Muscle layer of duodenum (tissue), 2 donors: ENCODE results near the gene E2F7.
"Not testable (repeated sequence)": the region's sequence is repeated elsewhere in the genome, so short reads cannot be mapped to it uniquely, and the experiment has no call there.

Source experiments
- H3K27ac ChIP-seq: one replicate; pipeline ENCODE4 v1.7.0; 2013; ENCODE audit warnings: mild to moderate bottlenecking, low read length
- H3K27me3 ChIP-seq: one replicate; pipeline ENCODE4 v1.7.0; 2013; ENCODE audit warnings: low read depth, mild to moderate bottlenecking, control low read depth, low read length
- H3K36me3 ChIP-seq, 2 donors: one replicate each; pipeline ENCODE4 v1.7.0; 2013; ENCODE audit warnings: low read length in 2 of 2, control low read depth in 1 of 2, mild to moderate bottlenecking in 1 of 2; ENCODE audit not compliant: insufficient read depth in 2 of 2, control insufficient read depth in 1 of 2
- H3K4me1 ChIP-seq, 2 donors: one replicate each; pipeline ENCODE4 v1.7.0; 2013; ENCODE audit warnings: low read length in 2 of 2, mild to moderate bottlenecking in 2 of 2, control low read depth in 1 of 2, moderate library complexity in 1 of 2; ENCODE audit not compliant: insufficient read depth in 2 of 2, control insufficient read depth in 1 of 2
- H3K4me3 ChIP-seq, 2 donors: one replicate each; pipeline ENCODE4 v1.7.0; 2013; ENCODE audit warnings: low read length in 2 of 2, low read depth in 1 of 2, mild to moderate bottlenecking in 1 of 2
- H3K9me3 ChIP-seq, 2 donors: one replicate each; pipeline ENCODE4 v1.7.0; 2013; ENCODE audit warnings: low read length in 2 of 2, control low read depth in 1 of 2, mild to moderate bottlenecking in 1 of 2; ENCODE audit not compliant: control insufficient read depth in 1 of 2
- donor health status: healthy.

The E2F7 gene

DNA sequence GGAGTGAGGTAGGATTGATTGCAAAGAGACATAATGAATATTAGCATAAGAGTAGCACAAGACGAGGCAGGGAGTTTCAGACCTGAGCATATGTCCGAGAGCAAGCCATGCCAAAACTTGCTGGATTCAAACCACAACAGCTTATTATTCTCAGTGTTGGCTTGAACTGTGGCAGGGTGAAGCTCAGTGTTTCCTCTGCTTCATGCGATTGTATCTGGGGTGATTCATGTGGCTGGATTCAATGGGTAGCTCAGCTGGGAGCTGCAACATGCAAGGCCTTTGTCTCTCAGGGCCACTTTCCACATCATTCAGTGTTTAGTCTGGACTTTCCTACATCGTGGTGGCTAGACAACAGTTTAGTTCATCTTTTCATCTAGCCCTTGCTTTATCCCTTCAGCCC, 22.1 kb upstream of the E2F7 start:
- no peaks in the 10 kb centered on the region for H3K9me3 ChIP-seq
- H3K4me1 ChIP-seq, result no peaks in the 10 kb centered on the region
- H3K36me3 ChIP-seq, result no peaks in the 10 kb centered on the region
- H3K27ac ChIP-seq, result no peak overlapping the region
- no peaks in the 10 kb centered on the region for H3K27me3 ChIP-seq
- no peak overlapping the region for H3K4me3 ChIP-seq

GRCh38 chr12:77082021-77082420, 16.7 kb upstream of the E2F7 start:
- Histone ChIP-seq H3K36me3 (no peaks in the 10 kb centered on the region), H3K9me3 (no peaks in the 10 kb centered on the region), H3K4me3 (no peak overlapping the region), H3K27me3 (no peaks in the 10 kb centered on the region), H3K27ac (no peak overlapping the region), H3K4me1 (no peaks in the 10 kb centered on the region)

GRCh38 chr12:77079631-77080030, 14.3 kb upstream of the E2F7 start:
- H3K4me3 ChIP-seq, result no peak overlapping the region
- no peaks in the 10 kb centered on the region for H3K4me1 ChIP-seq
- no peaks in the 10 kb centered on the region for H3K36me3 ChIP-seq
- H3K9me3 ChIP-seq, result no peaks in the 10 kb centered on the region
- H3K27me3 ChIP-seq, result no peaks in the 10 kb centered on the region
- no peak overlapping the region for H3K27ac ChIP-seq

GRCh38 chr12:77078231-77078630, 12.9 kb upstream of the E2F7 start:
- no peaks in the 10 kb centered on the region for H3K36me3 ChIP-seq
- H3K27me3 ChIP-seq, result no peaks in the 10 kb centered on the region
- no peaks in the 10 kb centered on the region for H3K9me3 ChIP-seq
- H3K27ac ChIP-seq, result no peak overlapping the region
- no peak overlapping the region for H3K4me3 ChIP-seq
- H3K4me1 ChIP-seq, result no peaks in the 10 kb centered on the region

- Histone ChIP-seq H3K9me3 (no peaks in the 10 kb centered on the region), H3K4me1 (no peaks in the 10 kb centered on the region), H3K4me3 (no peak overlapping the region), H3K36me3 (no peaks in the 10 kb centered on the region), H3K27me3 (no peaks in the 10 kb centered on the region), H3K27ac (no peak overlapping the region)
These were observed 11.5 kb upstream of the E2F7 start for GRCh38 chr12:77076886-77077285.

DNA sequence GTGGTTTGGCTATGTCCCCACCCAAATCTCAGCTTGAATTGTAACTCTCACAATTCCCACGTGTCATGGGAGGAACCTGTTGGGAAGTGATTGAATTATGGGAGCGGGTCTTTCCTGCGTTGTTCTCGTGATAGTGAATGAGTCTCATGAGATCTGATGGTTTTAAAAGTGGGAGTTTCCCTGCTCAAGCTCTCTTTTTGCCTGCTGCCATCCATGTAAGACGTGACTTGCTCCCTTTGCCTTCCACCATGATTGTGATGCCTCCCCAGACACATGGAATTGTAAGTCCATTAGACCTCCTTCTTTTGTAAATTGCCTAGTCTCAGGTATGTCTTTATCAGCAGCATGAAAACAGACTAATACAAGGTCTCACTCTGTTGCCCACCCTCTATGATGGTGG, 8.5 kb upstream of the E2F7 start:
- not testable (repeated sequence) for H3K9me3 ChIP-seq

DNA sequence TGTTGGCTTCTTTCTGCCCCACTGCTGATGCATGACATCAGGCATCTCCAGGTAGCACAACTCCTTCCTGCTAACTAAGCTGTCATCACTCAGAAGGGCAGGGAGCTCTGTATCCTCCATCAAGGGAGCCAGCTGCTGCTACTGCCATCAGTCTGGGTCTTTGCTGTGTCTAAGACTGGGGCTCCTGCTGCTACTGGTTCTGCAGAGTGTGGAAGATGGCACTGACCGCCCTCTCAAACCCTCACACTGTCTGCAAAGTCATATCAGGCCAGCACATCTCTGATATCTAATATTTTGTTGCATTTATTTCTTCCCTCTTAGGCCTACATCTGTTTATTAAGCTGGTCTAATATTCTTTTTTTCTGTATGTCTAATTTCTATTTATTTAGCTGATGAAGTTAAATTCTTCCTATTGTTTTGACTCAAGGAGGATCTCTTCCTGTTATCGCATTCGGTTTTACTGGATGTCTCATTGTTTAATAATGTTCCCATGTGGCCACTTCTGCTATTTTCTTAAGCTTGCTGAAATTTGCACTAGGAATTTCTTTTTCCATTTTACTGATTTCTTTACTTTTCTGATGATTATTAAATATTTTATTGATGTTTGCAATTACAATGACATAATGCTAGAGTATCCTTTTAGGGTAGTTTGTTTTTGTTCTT, 7.6 kb upstream of the E2F7 start:
- no peaks in the 10 kb centered on the region for H3K9me3 ChIP-seq
- H3K4me1 ChIP-seq, result no peaks in the 10 kb centered on the region
- no peak overlapping the region for H3K4me3 ChIP-seq

More for the DNA sequence above, 8.5 kb upstream of the E2F7 start:
- H3K27ac ChIP-seq, H3K4me3 ChIP-seq, H3K36me3 ChIP-seq, H3K27me3 ChIP-seq, H3K4me1 ChIP-seq: not testable (repeated sequence)

DNA sequence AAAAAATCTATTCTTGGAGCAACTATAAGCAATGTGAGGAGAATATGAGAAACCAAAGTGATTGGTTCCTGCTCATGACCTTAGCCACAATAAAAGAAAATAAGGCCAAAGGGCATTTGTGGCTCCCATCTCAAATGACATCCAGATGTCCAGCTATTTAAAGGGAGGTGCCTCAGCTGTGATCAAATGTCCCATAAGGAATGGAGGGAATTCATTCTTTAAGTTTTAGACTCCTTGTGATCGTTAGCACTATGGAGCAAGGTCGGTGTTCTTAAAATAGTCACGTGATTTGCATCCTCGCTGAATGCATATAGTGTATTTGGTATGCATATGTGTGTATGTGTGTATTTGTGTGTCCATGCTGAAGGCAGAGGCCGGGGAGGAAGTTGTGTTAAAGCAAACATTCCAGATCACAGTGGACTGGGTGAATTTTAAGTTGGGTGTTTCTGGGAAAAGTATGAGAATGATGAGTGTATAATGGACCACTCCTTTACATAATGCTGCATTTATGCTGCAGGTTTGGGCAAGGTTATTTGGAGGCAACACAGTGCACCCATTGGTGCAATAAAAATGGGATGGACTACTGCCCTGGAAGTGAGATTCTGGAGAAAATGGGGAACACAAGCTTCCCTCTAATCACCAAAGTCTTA, 5.6 kb upstream of the E2F7 start:
- Histone ChIP-seq H3K27ac (no peak overlapping the region), H3K36me3 (no peaks in the 10 kb centered on the region), H3K4me1 (no peaks in the 10 kb centered on the region), H3K9me3 (no peaks in the 10 kb centered on the region), H3K4me3 (no peak overlapping the region), H3K27me3 (no peaks in the 10 kb centered on the region)

More for the DNA sequence above, 7.6 kb upstream of the E2F7 start:
- H3K36me3 ChIP-seq, result no peaks in the 10 kb centered on the region
- no peaks in the 10 kb centered on the region for H3K27me3 ChIP-seq
- no peak overlapping the region for H3K27ac ChIP-seq

GRCh38 chr12:77070382-77070781, 5.0 kb upstream of the E2F7 start:
- no peaks in the 10 kb centered on the region for H3K9me3 ChIP-seq
- H3K27me3 ChIP-seq, result no peaks in the 10 kb centered on the region

DNA sequence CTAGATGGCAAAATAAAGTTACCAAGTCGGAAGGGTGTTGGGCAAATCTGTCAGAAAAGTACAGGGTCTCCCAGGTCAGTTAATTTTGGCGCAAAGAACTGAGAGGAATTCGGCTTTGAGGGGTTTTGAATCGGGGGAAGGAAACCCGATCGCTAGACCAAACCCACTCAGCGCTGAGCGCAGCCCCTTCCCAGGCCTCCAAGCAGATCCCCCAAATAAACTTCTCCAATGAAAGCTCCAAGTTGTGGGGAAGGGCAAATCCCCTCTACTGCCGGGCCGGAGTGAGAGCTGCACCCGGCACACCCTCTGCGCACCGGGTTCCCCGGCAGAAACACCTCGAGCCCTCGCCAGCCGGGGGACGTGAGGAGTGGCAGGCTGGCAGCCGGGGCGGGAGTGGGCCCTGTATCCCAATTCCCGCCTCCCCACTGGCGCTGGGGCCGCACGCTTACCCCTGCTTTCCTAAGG, 441 bp downstream of the E2F7 start:
- Histone ChIP-seq H3K27me3 (no peaks in the 10 kb centered on the region), H3K27ac (no peak overlapping the region)

More at GRCh38 chr12:77070382-77070781, 5.0 kb upstream of the E2F7 start:
- Histone ChIP-seq H3K36me3 (no peaks in the 10 kb centered on the region), H3K27ac (no peak overlapping the region), H3K4me1 (peaks cover 0 to under 1% of the 10 kb centered on the region in 2 donors), H3K4me3 (no peak overlapping the region)

DNA sequence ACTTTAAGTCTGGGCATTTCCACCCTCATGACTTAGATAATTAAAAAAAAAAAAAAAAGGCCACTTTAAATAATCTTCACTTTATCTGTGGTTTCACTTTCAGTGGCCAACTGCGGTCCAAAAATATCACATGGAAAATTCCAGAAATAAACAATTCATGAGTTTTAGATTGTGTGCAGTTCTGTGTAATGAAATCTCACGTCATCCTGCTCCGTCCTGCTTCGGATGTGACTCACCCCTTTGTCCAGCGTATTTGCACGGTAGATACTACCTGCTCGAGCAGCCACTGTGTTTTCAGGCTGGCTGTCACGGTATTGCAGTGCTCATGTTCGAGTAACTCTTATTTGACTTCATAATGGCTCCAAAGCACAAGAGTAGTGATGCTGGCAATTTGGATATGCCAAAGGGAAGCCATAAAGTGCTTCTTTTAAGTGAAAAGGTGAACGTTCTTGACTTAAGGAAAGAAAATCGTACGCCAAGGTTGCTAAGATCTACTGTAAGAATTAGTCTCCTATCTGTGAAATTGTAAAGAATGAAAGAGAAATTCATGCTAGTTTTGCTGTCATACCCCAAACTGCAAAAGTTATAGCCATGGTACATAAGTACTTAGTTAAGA, 2.4 kb downstream of the E2F7 start:
- H3K27ac ChIP-seq, result no peak overlapping the region
- peak overlapping the region; percentile 7 to 30 for H3K4me3 ChIP-seq

More for the DNA sequence above, 441 bp downstream of the E2F7 start:
- Histone ChIP-seq H3K4me3 (peak overlapping the region; percentile 58 to 92), H3K4me1 (peaks cover 0 to 9% of the 10 kb centered on the region in 2 donors), H3K36me3 (no peaks in the 10 kb centered on the region), H3K9me3 (no peaks in the 10 kb centered on the region)

More for the DNA sequence above, 2.4 kb downstream of the E2F7 start:
- H3K27me3 ChIP-seq, result no peaks in the 10 kb centered on the region
- H3K9me3 ChIP-seq, result no peaks in the 10 kb centered on the region
- no peaks in the 10 kb centered on the region for H3K36me3 ChIP-seq
- H3K4me1 ChIP-seq, result peaks cover 0 to 9% of the 10 kb centered on the region in 2 donors
